ENCODE results near the gene HSPB6. TPM values are rescaled to one million over a fixed set of nuclear protein-coding genes. Genes with fewer than 3 reads are reported as not detected.

The HSPB6 gene
- total RNA-seq, 1 experiment from 2014 or later, result 2.7 TPM

- TF ChIP-seq EZH2 (IDR thresholded peaks at IDR 0.05; ENCODE audit: low read depth), result no peak
- TF ChIP-seq, protein P1, sequence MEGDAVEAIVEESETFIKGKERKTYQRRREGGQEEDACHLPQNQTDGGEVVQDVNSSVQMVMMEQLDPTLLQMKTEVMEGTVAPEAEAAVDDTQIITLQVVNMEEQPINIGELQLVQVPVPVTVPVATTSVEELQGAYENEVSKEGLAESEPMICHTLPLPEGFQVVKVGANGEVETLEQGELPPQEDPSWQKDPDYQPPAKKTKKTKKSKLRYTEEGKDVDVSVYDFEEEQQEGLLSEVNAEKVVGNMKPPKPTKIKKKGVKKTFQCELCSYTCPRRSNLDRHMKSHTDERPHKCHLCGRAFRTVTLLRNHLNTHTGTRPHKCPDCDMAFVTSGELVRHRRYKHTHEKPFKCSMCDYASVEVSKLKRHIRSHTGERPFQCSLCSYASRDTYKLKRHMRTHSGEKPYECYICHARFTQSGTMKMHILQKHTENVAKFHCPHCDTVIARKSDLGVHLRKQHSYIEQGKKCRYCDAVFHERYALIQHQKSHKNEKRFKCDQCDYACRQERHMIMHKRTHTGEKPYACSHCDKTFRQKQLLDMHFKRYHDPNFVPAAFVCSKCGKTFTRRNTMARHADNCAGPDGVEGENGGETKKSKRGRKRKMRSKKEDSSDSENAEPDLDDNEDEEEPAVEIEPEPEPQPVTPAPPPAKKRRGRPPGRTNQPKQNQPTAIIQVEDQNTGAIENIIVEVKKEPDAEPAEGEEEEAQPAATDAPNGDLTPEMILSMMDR (conservative IDR thresholded peaks at IDR 0.05), result no peak
- no peaks in the 10 kb centered on the region for H3F3A ChIP-seq (ENCODE audit: insufficient read depth, low read depth)
- no peak overlapping the region for H3K4me2 ChIP-seq
- intact Hi-C loops (cut with micrococcal nuclease; ENCODE audit: unreplicated experiment), result no loop called here
- no peaks in the 10 kb centered on the region for H3K9me2 ChIP-seq (ENCODE audit: insufficient read depth)
- CTCF ChIA-PET, result no interaction called here
- no peak for DNase-seq
- H3K4me3 ChIP-seq, result no peak overlapping the region
- POLR2A ChIA-PET (ENCODE audit: unreplicated experiment), result no interaction called here
- H3K27me3 ChIP-seq (ENCODE audit: insufficient read depth, low read depth), result peaks cover 24% of the 10 kb centered on the region
- no peaks in the 10 kb centered on the region for H3K4me1 ChIP-seq (replicated peaks; ENCODE audit: insufficient read depth)
- H3K27ac ChIP-seq, result no peak overlapping the region
- no peaks in the 10 kb centered on the region for H3K9me3 ChIP-seq (ENCODE audit: insufficient read depth, low read depth)
- no TSS peak for BruUV-seq (replicated peaks)
- H4K20me1 ChIP-seq (ENCODE audit: insufficient read depth), result no peaks in the 10 kb centered on the region
- no peaks in the 10 kb centered on the region for H3K79me2 ChIP-seq (ENCODE audit: low read depth)
- H3K36me3 ChIP-seq (ENCODE audit: low read depth), result no peaks in the 10 kb centered on the region
- H2AFZ ChIP-seq, result no peak overlapping the region
Measured at GRCh38 chr19:35790981-35791813, 34.4 kb upstream of the HSPB6 start.

DNA sequence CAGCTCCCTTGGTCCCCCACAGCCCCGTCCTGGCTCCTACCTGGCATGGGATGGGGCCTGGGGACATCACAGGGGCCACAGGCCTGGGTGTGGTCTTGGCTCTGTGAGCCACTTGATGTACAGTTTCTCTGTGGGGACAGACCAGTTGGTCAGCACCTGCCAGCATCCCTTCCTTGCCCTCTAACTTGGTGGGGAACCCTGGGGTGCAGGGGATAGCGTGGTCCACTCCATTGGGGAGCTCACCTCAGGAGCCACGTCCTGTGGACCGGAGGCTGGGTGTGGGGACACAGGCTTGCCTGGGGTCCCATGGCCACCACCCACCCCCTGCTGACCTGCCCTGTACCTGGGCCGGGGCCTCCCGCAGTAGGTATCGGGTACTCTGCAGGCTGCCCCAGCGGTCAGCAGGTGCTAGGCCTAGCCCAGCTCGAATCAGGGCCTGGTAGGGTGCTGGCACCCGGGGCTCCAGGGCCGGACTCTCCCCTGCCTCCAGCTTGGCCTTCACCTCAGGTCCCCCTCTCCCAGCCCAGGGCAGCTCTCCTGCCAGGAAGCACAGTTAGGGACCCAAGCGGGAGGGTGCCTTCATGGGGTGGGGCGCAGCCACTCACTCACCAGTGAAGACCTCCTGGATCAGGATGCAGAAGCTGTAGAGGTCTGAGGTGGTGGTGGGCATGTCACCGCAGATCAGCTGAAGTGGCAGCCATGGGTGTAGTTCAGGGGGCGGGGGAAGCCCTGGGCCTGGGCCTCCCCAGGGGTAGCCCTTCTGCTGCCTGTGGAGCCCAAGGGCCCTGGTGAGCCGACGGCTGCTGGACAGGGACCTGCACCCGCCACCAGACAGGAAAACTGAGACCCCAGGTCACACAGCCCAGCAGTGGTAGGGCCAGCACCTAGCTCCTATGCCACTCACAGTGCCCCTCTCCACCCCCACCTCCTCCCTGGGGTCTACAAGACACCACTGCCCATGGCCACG lies 33.4 kb upstream of the HSPB6 start:
- POLR2A ChIA-PET (ENCODE audit: unreplicated experiment), result interaction anchor here (0.6 kb wide), 1 partner anchor 117 kb away, joined by 3 read pairs; no protein-coding TSS in a partner anchor
- TF ChIP-seq, protein P1 (conservative IDR thresholded peaks at IDR 0.05), result no peak
- no peak for TF ChIP-seq EZH2 (IDR thresholded peaks at IDR 0.05; ENCODE audit: low read depth)
- no peaks in the 10 kb centered on the region for H4K20me1 ChIP-seq (ENCODE audit: insufficient read depth)

GRCh38 chr19:35789195-35789977 lies 32.6 kb upstream of the HSPB6 start:
- Histone ChIP-seq H3K27me3 (ENCODE audit: insufficient read depth, low read depth) (peaks cover 15% of the 10 kb centered on the region), H2AFZ (no peak overlapping the region), H3K9me2 (ENCODE audit: insufficient read depth) (no peaks in the 10 kb centered on the region), H3K4me1 (replicated peaks; ENCODE audit: insufficient read depth) (no peaks in the 10 kb centered on the region), H3K36me3 (ENCODE audit: low read depth) (no peaks in the 10 kb centered on the region), H3K79me2 (ENCODE audit: low read depth) (no peaks in the 10 kb centered on the region), H3K4me3 (no peak overlapping the region), H3K27ac (no peak overlapping the region), H3K9me3 (ENCODE audit: insufficient read depth, low read depth) (no peaks in the 10 kb centered on the region), H3K4me2 (no peak overlapping the region), H3F3A (ENCODE audit: insufficient read depth, low read depth) (no peaks in the 10 kb centered on the region), H4K20me1 (ENCODE audit: insufficient read depth) (no peaks in the 10 kb centered on the region)
- no TSS peak for BruUV-seq (replicated peaks)
- DNase-seq, result no peak
- TF ChIP-seq EZH2 (IDR thresholded peaks at IDR 0.05; ENCODE audit: low read depth), result no peak
- TF ChIP-seq, protein P1 (conservative IDR thresholded peaks at IDR 0.05), result no peak
- ChIA-PET POLR2A (ENCODE audit: unreplicated experiment) (no interaction called here), CTCF (interaction anchor here (0.6 kb wide), 1 partner anchor 142 kb away, joined by 3 read pairs; no protein-coding TSS in a partner anchor)
- intact Hi-C loops (cut with micrococcal nuclease; ENCODE audit: unreplicated experiment), result no loop called here

More for the DNA sequence above, 33.4 kb upstream of the HSPB6 start:
- Histone ChIP-seq H3K4me2 (no peak overlapping the region), H3K4me3 (no peak overlapping the region), H3K9me2 (ENCODE audit: insufficient read depth) (no peaks in the 10 kb centered on the region), H2AFZ (no peak overlapping the region), H3K9me3 (ENCODE audit: insufficient read depth, low read depth) (no peaks in the 10 kb centered on the region), H3K79me2 (ENCODE audit: low read depth) (no peaks in the 10 kb centered on the region), H3K27me3 (ENCODE audit: insufficient read depth, low read depth) (peaks cover 18% of the 10 kb centered on the region), H3K27ac (no peak overlapping the region), H3K4me1 (replicated peaks; ENCODE audit: insufficient read depth) (no peaks in the 10 kb centered on the region), H3K36me3 (ENCODE audit: low read depth) (no peaks in the 10 kb centered on the region), H3F3A (ENCODE audit: insufficient read depth, low read depth) (no peaks in the 10 kb centered on the region)
- DNase-seq, result no peak
- intact Hi-C loops (cut with micrococcal nuclease; ENCODE audit: unreplicated experiment), result no loop called here
- no TSS peak for BruUV-seq (replicated peaks)
- CTCF ChIA-PET, result no interaction called here
